IMR-90 (cell line): Measurements from ENCODE around the gene RXYLT1. TPM values are rescaled to one million over a fixed set of nuclear protein-coding genes. Genes with fewer than 3 reads are reported as not detected.

Experiments used
- ATAC-seq: fragments of 200-7000 bp; cut with Tn5 transposase; 2 replicates; pipeline ENCODE4 v1.9.1; 2020; ENCODE audit warnings: low read depth, mild to moderate bottlenecking, moderate library complexity
- BruUV-seq: library from RNA; stranded (reverse); fragments of 400-500 nt; replicated peaks from 2 replicates; lab custom pipeline; 2021; lab: Mats Ljungman, UMichigan
- CTCF ChIA-PET: fragments of 300-600 bp; formaldehyde crosslinking; extraction: SDS; loops from one replicate; lab custom pipeline; 2021; ENCODE audit warnings: antibody characterized with exemption; lab: Yijun Ruan, JAX
- POLR2A ChIA-PET: fragments of 300-600 bp; sonication (Branson Sonifier 250); formaldehyde crosslinking; loops from one replicate; lab custom pipeline; 2022; ENCODE audit warnings: antibody characterized with exemption; ENCODE audit not compliant: unreplicated experiment; lab: Charles Lee
- DNase-seq: peaks from one replicate; pipeline ENCODE4 v3.0.0; 2013
- H2AFZ ChIP-seq: replicated peaks from 2 replicates; pipeline ENCODE3; 2013; ENCODE audit warnings: low read length, mild to moderate bottlenecking; ENCODE audit not compliant: poor library complexity
- H2AK5ac ChIP-seq: 2 replicates; pipeline ENCODE4 v1.6.1; 2013; ENCODE audit warnings: low read depth, low read length, inconsistent platforms
- H2AK9ac ChIP-seq: replicated peaks from 2 replicates; pipeline ENCODE3; 2013; ENCODE audit warnings: mild to moderate bottlenecking, low read depth, low read length, moderate library complexity; ENCODE audit not compliant: poor library complexity
- H2BK120ac ChIP-seq: 2 replicates; pipeline ENCODE4 v1.6.1; 2013; ENCODE audit warnings: low read depth, low read length, inconsistent platforms
- H2BK15ac ChIP-seq: 3 replicates; pipeline ENCODE4 v1.6.1; 2013; ENCODE audit warnings: low read depth, low read length, inconsistent platforms
- H2BK20ac ChIP-seq: 2 replicates; pipeline ENCODE4 v1.6.1; 2013; ENCODE audit warnings: low read depth, mild to moderate bottlenecking, inconsistent platforms, low read length, moderate library complexity
- H2BK5ac ChIP-seq: 2 replicates; pipeline ENCODE4 v1.6.1; 2013; ENCODE audit warnings: mild to moderate bottlenecking, low read depth, low read length, inconsistent platforms; ENCODE audit not compliant: poor library complexity, severe bottlenecking
- H3K14ac ChIP-seq: replicated peaks from 2 replicates; pipeline ENCODE4 v1.6.1; 2013; ENCODE audit warnings: low read depth, low read length, inconsistent platforms
- H3K18ac ChIP-seq: 2 replicates; pipeline ENCODE4 v1.6.1; 2013; ENCODE audit warnings: low read depth, low read length, control low read depth
- H3K23ac ChIP-seq: 2 replicates; pipeline ENCODE4 v1.6.1; 2013; ENCODE audit warnings: low read depth, low read length, inconsistent platforms
- H3K27ac ChIP-seq: 2 replicates; pipeline ENCODE4 v1.5.1; 2013; ENCODE audit warnings: mild to moderate bottlenecking, control low read depth, low read length; ENCODE audit not compliant: insufficient read depth
- H3K27me3 ChIP-seq: 2 replicates; pipeline ENCODE4 v1.6.1; 2013; ENCODE audit warnings: low read length; ENCODE audit not compliant: control insufficient read depth, insufficient read depth
- H3K36me3 ChIP-seq: 2 replicates; pipeline ENCODE4 v1.6.1; 2013; ENCODE audit warnings: low read length, mixed read lengths; ENCODE audit not compliant: control insufficient read depth, insufficient read depth
- H3K4ac ChIP-seq: 2 replicates; pipeline ENCODE4 v1.6.1; 2013; ENCODE audit warnings: low read depth, low read length, inconsistent platforms
- H3K4me1 ChIP-seq: 2 replicates; pipeline ENCODE4 v1.6.1; 2013; ENCODE audit warnings: low read length, mixed read lengths; ENCODE audit not compliant: control insufficient read depth, insufficient read depth
- H3K4me2 ChIP-seq: 2 replicates; pipeline ENCODE4 v1.6.1; 2013; ENCODE audit warnings: low read depth, mild to moderate bottlenecking, control low read depth, low read length, moderate library complexity
- H3K4me3 ChIP-seq: 2 replicates; pipeline ENCODE4 v1.5.1; 2013; ENCODE audit warnings: low read depth, mild to moderate bottlenecking, control low read depth, low read length, moderate library complexity; ENCODE audit not compliant: insufficient read depth
- H3K56ac ChIP-seq: 2 replicates; pipeline ENCODE4 v1.6.1; 2013; ENCODE audit warnings: low read length, inconsistent platforms; ENCODE audit not compliant: insufficient read depth; ENCODE audit errors: extremely low read depth
- H3K79me1 ChIP-seq, 2 experiments: 2 replicates each; pipeline ENCODE4 v1.6.1; 2013; ENCODE audit warnings: low read length in 2 of 2, inconsistent platforms in 1 of 2, low read depth in 1 of 2
- H3K9ac ChIP-seq: 2 replicates; pipeline ENCODE4 v1.6.1; 2013; ENCODE audit warnings: low read depth, low read length, control low read depth
- H3K9me1 ChIP-seq: 2 replicates; pipeline ENCODE4 v1.6.1; 2013; ENCODE audit warnings: low read length, inconsistent platforms; ENCODE audit not compliant: insufficient read depth
- H3K9me3 ChIP-seq: 2 replicates; pipeline ENCODE4 v1.6.1; 2013; ENCODE audit warnings: low read length; ENCODE audit not compliant: control insufficient read depth, insufficient read depth
- H4K20me1 ChIP-seq: 2 replicates; pipeline ENCODE4 v1.6.1; 2013; ENCODE audit warnings: low read length, inconsistent platforms; ENCODE audit not compliant: insufficient read depth
- H4K5ac ChIP-seq: 2 replicates; pipeline ENCODE4 v1.6.1; 2013; ENCODE audit warnings: mild to moderate bottlenecking, low read depth, low read length, control low read depth
- H4K8ac ChIP-seq, 2 experiments: 2 replicates each; pipeline ENCODE4 v1.6.1; 2013; ENCODE audit warnings: low read depth in 2 of 2, low read length in 2 of 2, control low read depth in 1 of 2, inconsistent platforms in 1 of 2
- H4K91ac ChIP-seq: 2 replicates; pipeline ENCODE4 v1.6.1; 2013; ENCODE audit warnings: low read depth, low read length, inconsistent platforms; ENCODE audit not compliant: insufficient read depth
- FOS ChIP-seq: fragments of 150-350 bp; IDR thresholded peaks from 2 replicates; pipeline ENCODE4 v1.6.1; 2016; ENCODE audit warnings: low read depth, low read length
- MAFK ChIP-seq: IDR thresholded peaks from 2 replicates; pipeline ENCODE4 v1.6.1; 2012; ENCODE audit warnings: low read depth, low read length, improper control_type of control experiment
- MAZ ChIP-seq: IDR thresholded peaks from 2 replicates; pipeline ENCODE4 v1.6.1; 2012; ENCODE audit warnings: low read depth, mild to moderate bottlenecking, low read length, improper control_type of control experiment, moderate library complexity, borderline replicate concordance
- MXI1 ChIP-seq: IDR thresholded peaks from 2 replicates; pipeline ENCODE4 v1.6.1; 2012; ENCODE audit warnings: low read depth, mild to moderate bottlenecking, low read length, moderate library complexity, borderline replicate concordance
- POLR2A ChIP-seq: IDR thresholded peaks from 2 replicates; pipeline ENCODE4 v1.6.1; 2012; ENCODE audit warnings: mild to moderate bottlenecking, low read depth, low read length
- RCOR1 ChIP-seq: IDR thresholded peaks from 2 replicates; pipeline ENCODE4 v1.6.1; 2012; ENCODE audit warnings: mild to moderate bottlenecking, low read length, improper control_type of control experiment; ENCODE audit not compliant: insufficient replicate concordance
- SMC3 ChIP-seq: fragments of 150-350 bp; IDR thresholded peaks from 2 replicates; pipeline ENCODE4 v1.6.1; 2016; ENCODE audit warnings: low read depth, mild to moderate bottlenecking, antibody characterized with exemption, low read length, moderate library complexity
- USF2 ChIP-seq: fragments of 150-350 bp; IDR thresholded peaks from 2 replicates; pipeline ENCODE4 v1.6.1; 2017; ENCODE audit warnings: mild to moderate bottlenecking, antibody characterized with exemption, low read length, low read depth
- WGBS, 2 experiments: methylation state at CpG; one replicate each; pipeline versions ENCODE4 v1.1.5 to v1.1.7; 2013; ENCODE audit warnings: missing lambda C conversion rate in 2 of 2; ENCODE audit not compliant: insufficient read length in 1 of 2; ENCODE audit errors: extremely low coverage in 2 of 2; 5-methylcytosine and 5-hydroxymethylcytosine counted together
- dilution Hi-C: fragments of 300-500 bp; cut with HindIII; formaldehyde crosslinking; loops from one replicate; pipeline ENCODE4 v1.14.3; 2018; ENCODE audit warnings: low sequenced_read_pairs; ENCODE audit not compliant: unreplicated experiment
- in situ Hi-C: fragments of 300-500 bp; cut with MboI; formaldehyde crosslinking; loops from 3 replicates; pipeline ENCODE4 v1.14.3; 2019; ENCODE audit warnings: low sequenced_read_pairs, inconsistent platforms, mixed read lengths
- intact Hi-C: fragments of 100-400 bp; cut with micrococcal nuclease; formaldehyde crosslinking; loops from 2 replicates; pipeline ENCODE4 v1.10.0; 2022
- polyA plus RNA-seq, 3 experiments: library from polyadenylated mRNA; depleted of rRNA; stranded (reverse); fragments of >200 nt; gene quantifications; 2 replicates each; pipeline ENCODE4 v1.2.3, GENCODE V29; 2012; ENCODE audit warnings: low replicate concordance in 1 of 3
- total RNA-seq: library from RNA; depleted of rRNA; stranded (reverse); fragments of >200 nt; gene quantifications from 2 replicates; pipeline ENCODE4 v1.2.3, GENCODE V29; 2012
- TF ChIP-seq, protein P1 (sequence below): conservative IDR thresholded peaks from 2 replicates; pipeline ENCODE4 v1.5.1; 2012; ENCODE audit warnings: mild to moderate bottlenecking, low read depth, low read length, improper control_type of control experiment

The RXYLT1 gene
- total and polyA plus RNA-seq, 2 of the 4 experiments (the other 2 are of a cell fraction) = 9.0 to 9.5 TPM

DNA sequence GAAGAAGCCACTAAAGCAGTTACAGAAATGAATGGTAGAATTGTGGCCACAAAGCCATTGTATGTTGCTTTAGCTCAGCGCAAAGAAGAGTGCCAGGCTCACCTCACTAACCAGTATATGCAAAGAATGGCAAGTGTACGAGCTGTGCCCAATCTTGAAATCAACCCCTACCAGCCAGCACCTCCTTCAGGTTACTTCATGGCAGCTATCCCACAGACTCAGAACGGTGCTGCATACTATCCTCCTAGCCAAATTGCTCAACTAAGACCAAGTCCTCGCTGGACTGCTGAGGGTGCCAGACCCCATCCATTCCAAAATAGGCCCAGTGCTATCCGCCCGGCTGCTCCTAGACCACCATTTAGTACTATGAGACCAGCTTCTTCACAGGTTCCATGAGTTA is 43.3 kb downstream of the RXYLT1 start:
- Histone ChIP-seq H4K5ac (peak overlapping the region; percentile 74), H3K4me2 (peak overlapping the region; percentile 80; the same call in 1 of the 2 replicates), H3K4me3 (no peak overlapping the region), H3K36me3 (no peaks in the 10 kb centered on the region), H2BK5ac (peak overlapping the region; percentile 94), H4K20me1 (no peaks in the 10 kb centered on the region), H4K8ac (peak overlapping the region; percentile 55 to 97; a peak in 3 of 4 replicates), H3K9me1 (peaks cover 13% of the 10 kb centered on the region; the same call in 1 of the 2 replicates), H3K79me1 (peaks cover 0 to 10% of the 10 kb centered on the region in 2 experiments; a peak in 2 of 4 replicates), H2AK9ac (no peak overlapping the region), H2AFZ (no peak overlapping the region), H3K4me1 (peaks cover 8% of the 10 kb centered on the region), H3K9me3 (peaks cover 3% of the 10 kb centered on the region; the same call in 1 of the 2 replicates), H3K27ac (peak overlapping the region; percentile 80), H2AK5ac (peak overlapping the region; percentile 86), H3K18ac (peak overlapping the region; percentile 91), H3K4ac (peak overlapping the region; percentile 98), H3K27me3 (no peaks in the 10 kb centered on the region), H3K14ac (peak overlapping the region; percentile 93), H3K23ac (peak overlapping the region; percentile 2), H4K91ac (peak overlapping the region; percentile 94), H2BK15ac (peak overlapping the region; percentile 68; the same call in 2 of the 3 replicates), H2BK120ac (peak overlapping the region; percentile 97), H3K9ac (0 out of 2 replicates have a peak overlapping the region, but pooled peaks have one; percentile 43), H2BK20ac (peak overlapping the region; percentile 96), H3K56ac (peak overlapping the region; percentile 45)
- DNase-seq (no peak), ATAC-seq (no peak)
- dilution Hi-C loops (no loop called here), intact Hi-C loops (no loop called here), in situ Hi-C loops (no loop called here)
- CTCF ChIA-PET = interaction anchor here (1.0 kb wide), 1 partner anchor 18 kb away, joined by 3 read pairs; no protein-coding TSS in a partner anchor
- BruUV-seq = no TSS peak
- POLR2A ChIA-PET = no interaction called here
- 94% methylated on average over 3 of the region's 6 CpGs; no CpG with 5 or more reads in 1 of the 2 experiments for WGBS, 2 experiments
- no peak for TF ChIP-seq POLR2A
- TF ChIP-seq MAZ = no peak
- TF ChIP-seq RCOR1 = no peak
- TF ChIP-seq FOS = no peak
- no peak for TF ChIP-seq SMC3
- no peak for TF ChIP-seq USF2
- TF ChIP-seq MAFK = no peak
- TF ChIP-seq, protein P1, sequence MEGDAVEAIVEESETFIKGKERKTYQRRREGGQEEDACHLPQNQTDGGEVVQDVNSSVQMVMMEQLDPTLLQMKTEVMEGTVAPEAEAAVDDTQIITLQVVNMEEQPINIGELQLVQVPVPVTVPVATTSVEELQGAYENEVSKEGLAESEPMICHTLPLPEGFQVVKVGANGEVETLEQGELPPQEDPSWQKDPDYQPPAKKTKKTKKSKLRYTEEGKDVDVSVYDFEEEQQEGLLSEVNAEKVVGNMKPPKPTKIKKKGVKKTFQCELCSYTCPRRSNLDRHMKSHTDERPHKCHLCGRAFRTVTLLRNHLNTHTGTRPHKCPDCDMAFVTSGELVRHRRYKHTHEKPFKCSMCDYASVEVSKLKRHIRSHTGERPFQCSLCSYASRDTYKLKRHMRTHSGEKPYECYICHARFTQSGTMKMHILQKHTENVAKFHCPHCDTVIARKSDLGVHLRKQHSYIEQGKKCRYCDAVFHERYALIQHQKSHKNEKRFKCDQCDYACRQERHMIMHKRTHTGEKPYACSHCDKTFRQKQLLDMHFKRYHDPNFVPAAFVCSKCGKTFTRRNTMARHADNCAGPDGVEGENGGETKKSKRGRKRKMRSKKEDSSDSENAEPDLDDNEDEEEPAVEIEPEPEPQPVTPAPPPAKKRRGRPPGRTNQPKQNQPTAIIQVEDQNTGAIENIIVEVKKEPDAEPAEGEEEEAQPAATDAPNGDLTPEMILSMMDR = no peak
- no peak for TF ChIP-seq MXI1
